ENCODE data around the gene ANKRD55.
A peak's percentile ranks its signal among the peaks of the same experiment; 100 is the strongest.

The ANKRD55 gene

DNA sequence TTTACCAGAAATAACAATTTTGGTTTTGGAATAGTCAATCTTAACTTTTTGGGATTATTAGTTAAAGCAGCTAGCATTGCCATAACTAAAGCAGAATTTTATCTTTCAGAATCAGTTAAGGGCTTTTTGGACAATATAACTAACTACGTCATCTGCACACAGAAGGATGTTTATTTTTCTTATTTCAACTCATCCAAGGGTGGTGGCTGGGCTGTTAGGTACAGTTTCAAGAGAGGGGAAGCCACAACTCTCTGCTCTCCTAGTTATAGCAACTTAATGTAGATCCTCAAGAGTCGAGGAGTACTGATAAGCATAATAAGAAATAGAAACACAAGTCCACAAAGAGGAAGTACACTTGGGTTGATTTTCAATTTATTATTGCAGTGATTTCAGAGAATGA lies 65.6 kb downstream of the ANKRD55 start:
- no peak overlapping the region for H3K4me3 ChIP-seq (ENCODE audit: low read length)
- DNase-seq (ENCODE audit: low read depth) = no peak
- TF ChIP-seq, protein P1, sequence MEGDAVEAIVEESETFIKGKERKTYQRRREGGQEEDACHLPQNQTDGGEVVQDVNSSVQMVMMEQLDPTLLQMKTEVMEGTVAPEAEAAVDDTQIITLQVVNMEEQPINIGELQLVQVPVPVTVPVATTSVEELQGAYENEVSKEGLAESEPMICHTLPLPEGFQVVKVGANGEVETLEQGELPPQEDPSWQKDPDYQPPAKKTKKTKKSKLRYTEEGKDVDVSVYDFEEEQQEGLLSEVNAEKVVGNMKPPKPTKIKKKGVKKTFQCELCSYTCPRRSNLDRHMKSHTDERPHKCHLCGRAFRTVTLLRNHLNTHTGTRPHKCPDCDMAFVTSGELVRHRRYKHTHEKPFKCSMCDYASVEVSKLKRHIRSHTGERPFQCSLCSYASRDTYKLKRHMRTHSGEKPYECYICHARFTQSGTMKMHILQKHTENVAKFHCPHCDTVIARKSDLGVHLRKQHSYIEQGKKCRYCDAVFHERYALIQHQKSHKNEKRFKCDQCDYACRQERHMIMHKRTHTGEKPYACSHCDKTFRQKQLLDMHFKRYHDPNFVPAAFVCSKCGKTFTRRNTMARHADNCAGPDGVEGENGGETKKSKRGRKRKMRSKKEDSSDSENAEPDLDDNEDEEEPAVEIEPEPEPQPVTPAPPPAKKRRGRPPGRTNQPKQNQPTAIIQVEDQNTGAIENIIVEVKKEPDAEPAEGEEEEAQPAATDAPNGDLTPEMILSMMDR (conservative IDR thresholded peaks at IDR 0.05; ENCODE audit: low read length) = no peak

DNA sequence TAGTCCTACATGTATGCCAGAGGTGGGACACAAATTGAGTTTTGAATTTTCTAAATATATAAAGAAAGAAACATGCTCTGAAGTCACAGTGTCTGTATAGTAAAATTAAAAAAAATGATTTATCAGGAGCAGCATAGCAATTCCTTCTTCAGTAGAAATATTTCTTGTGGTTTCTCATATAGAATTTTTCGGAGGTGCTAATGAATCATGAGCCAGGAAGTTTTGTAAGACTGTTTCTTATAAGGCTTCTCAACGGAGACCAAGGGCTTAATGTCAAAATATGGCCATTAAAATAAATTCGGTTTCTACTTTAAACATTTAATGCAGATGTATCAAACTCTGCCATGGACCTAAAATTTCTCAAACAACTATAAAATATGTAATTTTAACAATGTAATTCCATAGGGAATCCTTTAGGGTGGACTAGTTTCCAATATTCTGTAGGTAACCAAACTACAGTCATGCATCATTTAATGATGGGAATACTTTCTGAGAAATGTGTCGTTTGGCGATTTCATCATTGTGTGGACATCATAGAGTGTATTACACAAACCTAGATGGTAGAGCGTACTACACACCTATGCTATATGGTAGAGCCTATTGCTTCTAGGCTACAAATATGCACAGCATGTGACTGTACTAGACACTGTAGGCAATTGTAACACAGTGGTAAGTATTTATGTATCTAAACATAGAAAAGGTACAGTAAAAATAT lies 66.3 kb downstream of the ANKRD55 start:
- TF ChIP-seq, protein P1 (conservative IDR thresholded peaks at IDR 0.05; ENCODE audit: low read length) = no peak
- no peak for DNase-seq (ENCODE audit: low read depth)
- H3K4me3 ChIP-seq (ENCODE audit: low read length) = no peak overlapping the region

DNA sequence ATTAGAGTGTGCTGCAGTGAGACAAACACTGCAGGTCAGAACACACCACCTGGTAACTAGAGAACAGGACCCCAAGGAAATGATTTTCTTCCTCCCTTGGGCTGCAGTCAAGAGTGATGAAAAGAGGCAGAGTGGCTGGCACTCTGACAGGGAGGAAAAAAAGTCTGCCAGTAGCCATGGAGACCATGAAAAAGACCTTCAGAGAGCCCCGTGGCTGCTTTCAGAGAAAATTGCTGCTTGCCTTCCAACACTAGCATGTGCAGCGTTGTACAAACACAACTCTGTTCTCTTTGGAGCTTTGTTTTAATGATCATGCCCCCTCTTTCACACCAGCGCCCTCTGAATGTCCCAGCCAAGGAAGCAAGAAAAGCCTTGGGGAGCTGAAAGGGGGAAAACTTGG lies 68.8 kb downstream of the ANKRD55 start:
- DNase-seq (ENCODE audit: low read depth) = no peak

DNA sequence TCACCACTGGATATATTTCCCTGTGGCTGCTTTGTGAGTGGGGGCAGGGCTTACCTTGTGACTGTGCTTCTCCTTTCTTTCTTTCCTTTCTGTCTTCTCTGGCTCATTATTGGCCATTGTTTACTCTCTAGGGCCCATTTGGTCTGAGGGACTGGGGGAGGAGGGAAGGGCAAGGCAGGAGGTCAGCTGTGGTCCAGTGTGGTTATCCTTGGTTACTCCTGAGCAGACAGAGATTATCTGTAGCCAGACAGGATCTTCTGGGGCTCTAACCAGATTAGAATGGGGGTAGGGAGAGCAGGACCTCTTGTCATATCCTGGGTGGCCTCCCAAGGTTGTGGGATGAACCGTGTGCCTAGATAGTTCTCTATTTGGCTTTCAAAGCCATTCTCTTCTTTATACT lies 71.2 kb downstream of the ANKRD55 start:
- no peak overlapping the region for H3K4me3 ChIP-seq (ENCODE audit: low read length)
- no peak for DNase-seq (ENCODE audit: low read depth)

More for the DNA sequence above, 68.8 kb downstream of the ANKRD55 start:
- TF ChIP-seq, protein P1 (conservative IDR thresholded peaks at IDR 0.05; ENCODE audit: low read length) = no peak
- H3K4me3 ChIP-seq (ENCODE audit: low read length) = no peak overlapping the region

DNA sequence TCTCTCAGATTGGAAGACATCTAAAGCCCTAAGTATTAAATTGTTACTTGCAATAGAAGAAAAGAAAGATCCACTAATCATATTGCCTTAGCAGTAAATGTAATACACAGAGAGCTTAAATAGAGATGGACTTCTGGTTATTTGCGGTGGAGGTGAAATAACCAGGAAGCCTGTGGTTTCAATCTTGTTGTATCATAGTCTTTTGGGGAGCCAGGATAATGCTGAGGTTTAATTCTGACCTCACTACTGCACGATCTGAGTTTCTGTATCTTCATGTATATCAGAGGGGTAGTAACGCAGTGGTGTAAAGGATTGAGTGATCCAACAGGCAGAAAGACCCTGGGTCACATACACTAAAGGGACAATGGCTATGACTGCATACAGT lies 71.7 kb downstream of the ANKRD55 start:
- no peak for DNase-seq (ENCODE audit: low read depth)
- TF ChIP-seq, protein P1 (conservative IDR thresholded peaks at IDR 0.05; ENCODE audit: low read length) = no peak

More for the DNA sequence above, 71.2 kb downstream of the ANKRD55 start:
- TF ChIP-seq, protein P1 (conservative IDR thresholded peaks at IDR 0.05; ENCODE audit: low read length) = no peak

DNA sequence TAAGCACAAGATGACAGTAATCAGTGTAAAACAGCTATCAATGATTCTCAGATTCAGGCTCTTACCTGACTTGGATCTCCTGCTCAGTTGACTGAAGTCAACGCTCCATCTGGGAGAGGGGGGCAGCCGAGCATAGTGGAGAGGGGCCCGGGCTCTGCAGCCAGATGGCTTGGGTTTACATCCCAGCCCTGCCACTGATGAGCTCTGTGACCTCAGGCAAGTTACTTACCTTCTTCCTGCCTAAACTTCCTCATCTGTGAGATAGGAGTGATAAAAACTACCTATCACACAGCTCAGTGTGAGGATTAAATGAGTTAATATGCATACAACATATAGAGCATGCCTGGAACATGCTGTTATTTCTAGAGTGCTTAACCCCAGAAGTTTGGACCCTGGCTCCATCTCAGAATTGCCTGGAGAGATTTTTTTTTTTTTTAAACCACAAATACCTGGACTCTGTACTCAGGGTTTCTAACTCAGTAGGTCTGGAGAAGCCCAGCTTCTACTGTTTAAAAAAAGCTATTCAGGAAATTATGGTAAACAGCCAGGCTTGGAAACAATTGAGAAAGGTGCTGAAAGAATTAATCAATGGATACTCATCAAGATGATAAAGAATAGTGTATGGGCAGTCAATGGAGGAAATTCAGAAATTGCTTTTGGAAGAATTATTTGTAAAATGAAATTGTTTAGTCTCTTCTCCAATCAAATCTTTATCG lies 72.2 kb downstream of the ANKRD55 start:
- TF ChIP-seq, protein P1 (conservative IDR thresholded peaks at IDR 0.05; ENCODE audit: low read length) = no peak
- DNase-seq (ENCODE audit: low read depth) = no peak
- no peak overlapping the region for H3K4me3 ChIP-seq (ENCODE audit: low read length)

More for the DNA sequence above, 71.7 kb downstream of the ANKRD55 start:
- no peak overlapping the region for H3K4me3 ChIP-seq (ENCODE audit: low read length)

DNA sequence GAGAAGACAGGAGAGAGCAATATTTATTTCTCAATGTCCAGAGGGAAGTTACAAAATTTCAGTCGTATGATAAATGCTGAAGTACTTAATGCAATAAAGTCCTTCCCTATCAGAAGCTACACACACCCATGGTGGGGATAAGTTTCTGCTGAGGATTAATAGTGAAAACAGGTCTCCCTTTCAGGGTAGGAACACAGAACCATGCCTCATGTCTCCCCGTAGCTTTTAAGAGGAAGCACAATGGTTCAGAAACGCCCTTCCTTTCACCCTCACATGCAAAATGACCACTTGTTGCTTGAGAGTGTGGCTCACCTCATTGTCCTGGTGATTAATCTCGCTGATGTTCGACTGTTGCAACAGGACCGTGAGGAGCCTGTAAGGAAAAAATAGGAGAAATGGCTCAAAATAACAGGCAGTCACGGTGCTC lies 73.6 kb downstream of the ANKRD55 start:
- H3K4me3 ChIP-seq (ENCODE audit: low read length) = no peak overlapping the region
- DNase-seq (ENCODE audit: low read depth) = peak; percentile 36
- TF ChIP-seq, protein P1 (conservative IDR thresholded peaks at IDR 0.05; ENCODE audit: low read length) = no peak
